Muscle of arm (tissue), 12 donors: ENCODE data around the gene TRIM17. TPM values are rescaled to one million over a fixed set of nuclear protein-coding genes. Genes with fewer than 3 reads are reported as not detected.

Experiments
- DNase-seq: peaks from one replicate; pipeline ENCODE4 v3.0.0-alpha.2; 2013
- polyA plus RNA-seq, 12 donors: library from polyadenylated mRNA; unstranded; fragments of 120-200 nt; gene quantifications; one replicate each; pipeline ENCODE4 v1.2.1, GENCODE V29; 2013; ENCODE audit not compliant: insufficient read length in 12 of 12

TRIM17 gene
- polyA plus RNA-seq, 12 donors, result 0.38 to 1.9 (median 0.65) TPM; not detected in 2

- no peak for DNase-seq
These were observed 982 bp upstream of the TRIM17 start for GRCh38 chr1:228417483-228418203.

- DNase-seq, result no peak
These were observed 400 bp upstream of the TRIM17 start for GRCh38 chr1:228417061-228417460.

GRCh38 chr1:228415853-228416216, 826 bp downstream of the TRIM17 start:
- DNase-seq, result no peak

- DNase-seq, result no peak
These were observed 1.4 kb downstream of the TRIM17 start for GRCh38 chr1:228415221-228415620.

GRCh38 chr1:228414511-228415211, 2.0 kb downstream of the TRIM17 start:
- no peak for DNase-seq

- no peak for DNase-seq
These were observed 3.2 kb downstream of the TRIM17 start for GRCh38 chr1:228413241-228414010.

- no peak for DNase-seq
These were observed 4.9 kb downstream of the TRIM17 start for GRCh38 chr1:228411548-228412430.

GRCh38 chr1:228411121-228411520, 5.5 kb downstream of the TRIM17 start:
- DNase-seq, result no peak

- DNase-seq, result no peak
These were observed 6.0 kb downstream of the TRIM17 start for GRCh38 chr1:228410671-228411070.

GRCh38 chr1:228410015-228410414, 6.6 kb downstream of the TRIM17 start:
- DNase-seq, result no peak

- DNase-seq, result no peak
These were observed 7.5 kb downstream of the TRIM17 start for GRCh38 chr1:228408869-228409805.

- DNase-seq, result no peak
These were observed 8.4 kb downstream of the TRIM17 start for GRCh38 chr1:228408041-228408868.

- no peak for DNase-seq
These were observed 9.3 kb downstream of the TRIM17 start for GRCh38 chr1:228407106-228408040.

GRCh38 chr1:228405979-228406228, 10.8 kb downstream of the TRIM17 start:
- no peak for DNase-seq

- DNase-seq, result no peak
These were observed 11.3 kb downstream of the TRIM17 start for GRCh38 chr1:228405200-228405978.

- DNase-seq, result no peak
These were observed 12.4 kb downstream of the TRIM17 start for GRCh38 chr1:228404107-228404720.

- no peak for DNase-seq
These were observed 13.4 kb downstream of the TRIM17 start for GRCh38 chr1:228403231-228403631.
